WTC11 (cell line): ENCODE data around the gene ZNF649. TPM values are rescaled to one million over a fixed set of nuclear protein-coding genes. Genes with fewer than 3 reads are reported as not detected.
A peak's percentile ranks its signal among the peaks of the same experiment; 100 is the strongest.

Source experiments
- ATAC-seq: fragments of 200-7000 bp; cut with Tn5 transposase; 2 replicates; pipeline ENCODE4 v1.10.0; 2021; ENCODE audit warnings: mild to moderate bottlenecking, moderate library complexity
- CTCF ChIA-PET: fragments of 300-600 bp; sonication (Branson Sonifier 250); formaldehyde crosslinking; loops from one replicate; lab custom pipeline; 2021; ENCODE audit warnings: antibody characterized with exemption; lab: Charles Lee
- POLR2A ChIA-PET: fragments of 350-600 bp; sonication (Branson Sonifier 250); formaldehyde crosslinking; loops from one replicate; lab custom pipeline; 2021; ENCODE audit warnings: antibody characterized with exemption; lab: Charles Lee
- DNase-seq: peaks from one replicate; pipeline ENCODE4 v3.0.0; 2021; ENCODE audit warnings: low spot score
- H3K27ac Mint-ChIP-seq: 2 replicates; pipeline ENCODE4 v1.8.0; 2021; ENCODE audit warnings: mixed read lengths
- H3K27me3 Mint-ChIP-seq: 2 replicates; pipeline ENCODE4 v1.8.0; 2021; ENCODE audit warnings: low read depth, mild to moderate bottlenecking, moderate library complexity, mixed read lengths
- H3K36me3 Mint-ChIP-seq: 2 replicates; pipeline ENCODE4 v1.8.0; 2021; ENCODE audit warnings: mixed read lengths
- H3K4me1 Mint-ChIP-seq: 2 replicates; pipeline ENCODE4 v1.8.0; 2022; ENCODE audit warnings: mixed read lengths
- H3K4me3 Mint-ChIP-seq: 2 replicates; pipeline ENCODE4 v1.8.0; 2021; ENCODE audit warnings: mild to moderate bottlenecking, moderate library complexity, mixed read lengths
- H3K9me3 Mint-ChIP-seq: 2 replicates; pipeline ENCODE4 v1.8.0; 2021; ENCODE audit warnings: mixed read lengths
- AR ChIP-seq: fragments of 250-450 bp; sonication (Bioruptor Pico); IDR thresholded peaks from 2 replicates; pipeline ENCODE4 v1.9.0; 2021; ENCODE audit warnings: mild to moderate bottlenecking
- CBFB ChIP-seq: sonication (generic); formaldehyde crosslinking; IDR thresholded peaks from 2 replicates; pipeline ENCODE4 v1.8.1; 2022; ENCODE audit warnings: mild to moderate bottlenecking, low read depth, missing genetic modification reagents
- CDX4 ChIP-seq: fragments of 250-450 bp; sonication (Bioruptor Pico); IDR thresholded peaks from 2 replicates; pipeline ENCODE4 v1.9.0; 2021; ENCODE audit warnings: moderate library complexity, mild to moderate bottlenecking, inconsistent platforms, borderline replicate concordance
- E2F4 ChIP-seq: sonication (generic); formaldehyde crosslinking; IDR thresholded peaks from 2 replicates; pipeline ENCODE4 v1.8.1; 2022; ENCODE audit warnings: low read depth, mild to moderate bottlenecking, moderate library complexity, missing genetic modification reagents, borderline replicate concordance
- ETV6 ChIP-seq: sonication (generic); formaldehyde crosslinking; IDR thresholded peaks from 2 replicates; pipeline ENCODE4 v1.8.1; 2022; ENCODE audit warnings: mild to moderate bottlenecking, missing genetic modification reagents
- FOXP1 ChIP-seq: sonication (generic); formaldehyde crosslinking; IDR thresholded peaks from 2 replicates; pipeline ENCODE4 v1.8.0; 2022; ENCODE audit warnings: missing genetic modification reagents, mild to moderate bottlenecking, moderate library complexity, borderline replicate concordance
- JAZF1 ChIP-seq: fragments of 250-450 bp; sonication (Bioruptor Pico); IDR thresholded peaks from 2 replicates; pipeline ENCODE4 v1.9.0; 2021; ENCODE audit warnings: moderate library complexity, mild to moderate bottlenecking, inconsistent platforms
- NFE2L1 ChIP-seq: sonication (generic); formaldehyde crosslinking; IDR thresholded peaks from 2 replicates; pipeline ENCODE4 v1.8.1; 2023; ENCODE audit warnings: missing genetic modification reagents
- NFYB ChIP-seq: sonication (generic); formaldehyde crosslinking; conservative IDR thresholded peaks from 2 replicates; pipeline ENCODE4 v1.8.0; 2022; ENCODE audit warnings: low read depth, missing genetic modification reagents
- NR2C2 ChIP-seq: sonication (generic); formaldehyde crosslinking; IDR thresholded peaks from 2 replicates; pipeline ENCODE4 v1.8.0; 2022; ENCODE audit warnings: mild to moderate bottlenecking, missing genetic modification reagents
- PRDM15 ChIP-seq: sonication (generic); formaldehyde crosslinking; IDR thresholded peaks from 2 replicates; pipeline ENCODE4 v1.8.0; 2022; ENCODE audit warnings: missing genetic modification reagents
- SOX15 ChIP-seq: fragments of 250-450 bp; sonication (Bioruptor Pico); IDR thresholded peaks from 2 replicates; pipeline ENCODE4 v1.9.0; 2021; ENCODE audit warnings: mild to moderate bottlenecking
- TEAD1 ChIP-seq: sonication (generic); formaldehyde crosslinking; IDR thresholded peaks from 2 replicates; pipeline ENCODE4 v1.8.0; 2022; ENCODE audit warnings: mild to moderate bottlenecking, missing genetic modification reagents
- USF2 ChIP-seq: sonication (generic); formaldehyde crosslinking; IDR thresholded peaks from 2 replicates; pipeline ENCODE4 v1.8.1; 2023; ENCODE audit warnings: mild to moderate bottlenecking, missing genetic modification reagents, moderate library complexity
- ZBTB43 ChIP-seq: sonication (generic); formaldehyde crosslinking; IDR thresholded peaks from 2 replicates; pipeline ENCODE4 v1.8.1; 2023; ENCODE audit warnings: mild to moderate bottlenecking, missing genetic modification reagents
- ZNF121 ChIP-seq: sonication (generic); formaldehyde crosslinking; IDR thresholded peaks from 2 replicates; pipeline ENCODE4 v1.8.0; 2023; ENCODE audit warnings: missing genetic modification reagents
- ZNF532 ChIP-seq: fragments of 250-450 bp; sonication (Bioruptor Pico); IDR thresholded peaks from 2 replicates; pipeline ENCODE4 v1.9.0; 2021; ENCODE audit warnings: mild to moderate bottlenecking, borderline replicate concordance
- total RNA-seq: library from RNA; stranded (reverse); gene quantifications from 3 replicates; pipeline ENCODE4 v1.2.3, GENCODE V29; 2021

ZNF649 gene
- total RNA-seq, 1 experiment from 2014 or later = 64.7 TPM

GRCh38 chr19:51882518-51882917, 22.3 kb downstream of the ZNF649 start:
- Mint-ChIP-seq H3K4me1 (peaks cover 11% of the 10 kb centered on the region; the same call in 1 of the 2 replicates), H3K27me3 (no peaks in the 10 kb centered on the region), H3K27ac (no peak overlapping the region), H3K36me3 (peaks cover 94% of the 10 kb centered on the region), H3K9me3 (peaks cover 44% of the 10 kb centered on the region), H3K4me3 (no peak overlapping the region)
- CTCF ChIA-PET = no interaction called here
- no peak for DNase-seq
- POLR2A ChIA-PET = no interaction called here
- no peak for ATAC-seq
- TF ChIP-seq ZNF121 (peak; percentile 72; the same call in 1 of the 2 replicates), TEAD1 (no peak), ZBTB43 (no peak), CDX4 (no peak), NR2C2 (no peak), ZNF532 (CRISPR knock-in tag) (no peak), NFYB (CRISPR knock-in tag) (no peak)

- H3K9me3 Mint-ChIP-seq = peaks cover 93% of the 10 kb centered on the region
- ChIA-PET POLR2A (no interaction called here), CTCF (no interaction called here)
- TF ChIP-seq CBFB (CRISPR knock-in tag) (no peak), ETV6 (no peak), AR (CRISPR knock-in tag) (no peak), NFYB (CRISPR knock-in tag) (no peak), FOXP1 (no peak)
- no peak overlapping the region for H3K27ac Mint-ChIP-seq
- ATAC-seq (no peak), DNase-seq (no peak)
- H3K36me3 Mint-ChIP-seq = peaks cover 100% of the 10 kb centered on the region
- peaks cover 28% of the 10 kb centered on the region for H3K27me3 Mint-ChIP-seq
- no peaks in the 10 kb centered on the region for H3K4me1 Mint-ChIP-seq
- no peak overlapping the region for H3K4me3 Mint-ChIP-seq
Measured at GRCh38 chr19:51873097-51873496, 31.7 kb downstream of the ZNF649 start.

GRCh38 chr19:51861870-51862622, 42.8 kb downstream of the ZNF649 start:
- peaks cover 94% of the 10 kb centered on the region for H3K9me3 Mint-ChIP-seq
- ChIA-PET CTCF (no interaction called here), POLR2A (no interaction called here)
- DNase-seq (no peak), ATAC-seq (no peak)
- H3K36me3 Mint-ChIP-seq = peaks cover 98% of the 10 kb centered on the region
- H3K4me3 Mint-ChIP-seq = no peak overlapping the region
- H3K27ac Mint-ChIP-seq = no peak overlapping the region
- peaks cover 27% of the 10 kb centered on the region for H3K27me3 Mint-ChIP-seq
- H3K4me1 Mint-ChIP-seq = no peaks in the 10 kb centered on the region
- TF ChIP-seq E2F4 (CRISPR knock-in tag) (no peak), NFE2L1 (CRISPR knock-in tag) (no peak), JAZF1 (CRISPR knock-in tag) (no peak), USF2 (CRISPR knock-in tag) (no peak), SOX15 (no peak), PRDM15 (CRISPR knock-in tag) (no peak), TEAD1 (no peak)
